ENCODE results near the gene RASL11B. TPM values are rescaled to one million over a fixed set of nuclear protein-coding genes. Genes with fewer than 3 reads are reported as not detected.
A peak's percentile ranks its signal among the peaks of the same experiment; 100 is the strongest.

The RASL11B gene
- total RNA-seq, 1 donor: 0.63 TPM

DNA sequence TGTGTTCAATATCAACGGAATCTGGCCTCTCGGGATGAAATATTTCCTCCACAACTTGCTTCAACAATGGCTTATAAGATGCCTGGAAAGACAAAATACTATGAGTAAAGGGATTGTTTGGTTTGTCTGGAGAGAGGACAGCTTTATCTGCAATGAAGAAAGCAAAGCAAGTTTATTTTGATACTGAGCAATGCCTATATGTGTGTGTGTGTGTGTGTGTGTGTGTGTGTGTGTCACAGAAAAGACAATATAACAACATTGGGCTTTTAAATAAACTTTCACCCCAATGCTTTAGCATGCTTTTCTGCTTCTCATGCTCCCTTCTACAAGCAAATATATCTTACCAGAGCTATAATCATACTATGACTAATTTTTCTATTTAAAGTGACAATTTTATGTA is 45.4 kb downstream of the RASL11B start:
- no peak overlapping the region for H3K4me3 ChIP-seq (ENCODE audit: low read depth, low read length)
- TF ChIP-seq, protein P1, sequence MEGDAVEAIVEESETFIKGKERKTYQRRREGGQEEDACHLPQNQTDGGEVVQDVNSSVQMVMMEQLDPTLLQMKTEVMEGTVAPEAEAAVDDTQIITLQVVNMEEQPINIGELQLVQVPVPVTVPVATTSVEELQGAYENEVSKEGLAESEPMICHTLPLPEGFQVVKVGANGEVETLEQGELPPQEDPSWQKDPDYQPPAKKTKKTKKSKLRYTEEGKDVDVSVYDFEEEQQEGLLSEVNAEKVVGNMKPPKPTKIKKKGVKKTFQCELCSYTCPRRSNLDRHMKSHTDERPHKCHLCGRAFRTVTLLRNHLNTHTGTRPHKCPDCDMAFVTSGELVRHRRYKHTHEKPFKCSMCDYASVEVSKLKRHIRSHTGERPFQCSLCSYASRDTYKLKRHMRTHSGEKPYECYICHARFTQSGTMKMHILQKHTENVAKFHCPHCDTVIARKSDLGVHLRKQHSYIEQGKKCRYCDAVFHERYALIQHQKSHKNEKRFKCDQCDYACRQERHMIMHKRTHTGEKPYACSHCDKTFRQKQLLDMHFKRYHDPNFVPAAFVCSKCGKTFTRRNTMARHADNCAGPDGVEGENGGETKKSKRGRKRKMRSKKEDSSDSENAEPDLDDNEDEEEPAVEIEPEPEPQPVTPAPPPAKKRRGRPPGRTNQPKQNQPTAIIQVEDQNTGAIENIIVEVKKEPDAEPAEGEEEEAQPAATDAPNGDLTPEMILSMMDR (IDR thresholded peaks at IDR 0.05; ENCODE audit: insufficient read depth, low read length): no peak
- DNase-seq (ENCODE audit: low read depth): peak; percentile 46

DNA sequence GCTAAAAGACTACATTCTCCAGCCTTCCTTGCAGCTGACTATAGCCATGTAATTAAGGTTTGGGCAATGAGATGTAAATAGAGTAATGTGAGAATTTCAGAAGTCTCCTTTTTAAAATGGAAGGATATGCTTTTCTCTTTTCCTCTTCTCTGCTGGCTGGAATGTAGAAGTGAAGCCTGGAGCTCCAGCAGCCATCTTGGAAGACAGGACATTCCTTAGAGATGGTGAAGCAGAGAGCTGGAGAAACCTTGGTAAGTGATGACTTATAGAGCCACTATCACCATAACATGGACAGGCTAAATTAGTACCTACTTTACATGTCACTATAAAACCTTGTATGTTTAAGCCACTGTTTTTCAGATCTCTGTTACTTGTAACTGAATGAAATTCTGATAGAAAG is 48.0 kb downstream of the RASL11B start:
- TF ChIP-seq, protein P1 (IDR thresholded peaks at IDR 0.05; ENCODE audit: insufficient read depth, low read length): peak; percentile 15
- H3K4me3 ChIP-seq (ENCODE audit: low read depth, low read length): no peak overlapping the region
- no peak for DNase-seq (ENCODE audit: low read depth)

DNA sequence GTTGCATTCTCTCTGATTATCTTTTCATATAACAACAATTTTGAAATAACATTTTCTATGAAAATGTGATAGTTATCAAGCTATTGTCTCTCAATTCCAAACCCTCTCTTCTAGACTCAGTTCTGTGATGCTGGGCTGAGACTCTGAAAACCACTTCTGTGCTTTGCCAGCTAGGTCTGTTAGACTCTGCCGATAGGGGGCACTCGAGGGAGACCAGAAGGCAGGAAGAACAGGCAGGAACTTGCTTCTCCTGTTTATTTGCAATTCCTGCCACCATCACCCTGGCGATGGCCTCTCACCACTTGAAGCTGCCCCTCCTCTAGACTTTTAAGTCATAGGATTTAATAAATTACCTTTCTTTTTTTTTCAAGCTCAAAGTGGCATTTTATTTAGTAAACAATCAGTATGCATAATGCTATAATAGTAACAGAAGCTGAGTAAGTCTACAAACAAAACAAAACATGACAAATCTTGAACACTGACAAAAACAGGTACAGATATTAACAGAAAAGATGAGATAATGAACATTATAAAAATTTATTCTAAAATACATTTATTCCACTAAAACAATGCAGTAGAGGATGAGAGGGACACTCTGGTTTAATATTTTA is 49.7 kb downstream of the RASL11B start:
- no peak overlapping the region for H3K4me3 ChIP-seq (ENCODE audit: low read depth, low read length)
- DNase-seq (ENCODE audit: low read depth): peak; percentile 69
- TF ChIP-seq, protein P1 (IDR thresholded peaks at IDR 0.05; ENCODE audit: insufficient read depth, low read length): peak; percentile 78

DNA sequence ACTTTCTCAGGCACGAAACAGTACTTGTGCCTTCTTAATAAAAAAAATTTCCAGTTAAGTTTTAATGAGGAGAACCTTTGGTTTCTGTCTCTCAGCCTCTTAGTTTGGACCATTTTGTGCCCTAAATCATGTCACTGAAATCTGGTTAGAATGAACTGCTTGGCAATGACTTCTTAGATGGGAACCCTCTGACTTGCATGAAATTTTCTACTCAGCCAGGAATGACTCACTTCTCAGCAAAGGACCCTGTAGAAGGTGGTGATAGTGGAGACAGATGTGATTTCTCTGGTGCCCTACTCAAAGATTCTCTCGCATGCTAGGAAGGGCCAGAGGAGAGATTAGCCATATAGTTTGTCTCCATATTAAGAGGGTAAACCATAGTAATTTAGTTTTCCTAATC is 50.5 kb downstream of the RASL11B start:
- TF ChIP-seq, protein P1 (IDR thresholded peaks at IDR 0.05; ENCODE audit: insufficient read depth, low read length): no peak
- peak; percentile 64 for DNase-seq (ENCODE audit: low read depth)

DNA sequence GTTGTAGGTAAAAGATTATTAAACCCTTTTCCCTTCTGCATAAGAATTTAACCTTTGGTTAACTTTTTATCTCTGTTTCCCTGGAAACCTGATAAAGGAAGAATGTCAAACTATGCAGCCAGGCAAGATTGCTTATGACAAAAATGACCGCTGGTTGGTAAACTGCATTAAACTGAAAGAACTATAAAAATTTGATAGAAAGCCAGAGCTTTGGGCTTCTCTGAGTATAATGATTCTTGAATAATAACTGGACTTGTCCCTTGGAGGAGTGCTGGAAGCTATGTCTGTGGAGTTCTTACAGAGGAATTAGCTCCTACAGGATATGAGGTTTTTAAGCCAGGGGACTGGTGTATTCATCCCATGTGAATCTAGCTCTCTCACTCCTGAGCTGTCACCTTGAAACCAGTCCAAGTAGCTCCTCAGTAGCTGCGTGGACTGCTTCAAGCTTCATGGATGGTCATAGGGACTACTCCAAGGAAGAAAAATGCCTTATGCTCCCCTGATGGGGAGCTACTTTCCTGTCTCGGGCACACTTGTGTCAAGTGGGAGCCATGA is 52.0 kb downstream of the RASL11B start:
- H3K4me3 ChIP-seq (ENCODE audit: low read depth, low read length): no peak overlapping the region
- DNase-seq (ENCODE audit: low read depth): peak; percentile 90
- TF ChIP-seq, protein P1 (IDR thresholded peaks at IDR 0.05; ENCODE audit: insufficient read depth, low read length): no peak

More for the DNA sequence above, 50.5 kb downstream of the RASL11B start:
- no peak overlapping the region for H3K4me3 ChIP-seq (ENCODE audit: low read depth, low read length)

DNA sequence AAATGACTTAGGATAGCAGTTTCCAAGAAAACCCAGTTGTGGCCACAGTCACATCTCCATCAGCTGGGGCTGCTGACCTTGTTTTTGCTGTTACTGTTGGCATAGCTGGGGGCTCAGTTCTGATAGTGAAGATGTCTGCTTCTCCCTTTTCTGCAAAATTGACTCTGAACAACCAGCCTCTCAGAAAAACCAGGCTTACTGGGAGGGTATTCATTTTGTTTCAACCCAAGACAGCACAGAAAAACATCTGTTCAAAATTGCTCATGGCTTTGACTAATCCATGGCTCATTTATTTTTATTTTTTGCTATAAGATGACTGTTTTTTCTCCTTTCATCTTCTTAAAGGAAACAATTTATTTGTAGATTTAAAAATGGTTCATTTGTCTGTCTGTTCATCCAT is 53.1 kb downstream of the RASL11B start:
- DNase-seq (ENCODE audit: low read depth): no peak
- H3K4me3 ChIP-seq (ENCODE audit: low read depth, low read length): no peak overlapping the region
- TF ChIP-seq, protein P1 (IDR thresholded peaks at IDR 0.05; ENCODE audit: insufficient read depth, low read length): no peak

Measured in fibroblast of the aortic adventitia (primary cell).